A549 (cell line): ENCODE data around the gene NKAIN2.

ENCODE experiments used
- CBX2 ChIP-seq: fragments of 200-600 bp; sonication (generic); IDR thresholded peaks from 2 replicates; pipeline ENCODE4 v1.6.1; 2016; ENCODE audit warnings: low read depth, mild to moderate bottlenecking, borderline replicate concordance
- CEBPB ChIP-seq, 2 experiments: fragments of >200 bp in 1 of 2; sonication (Bioruptor Twin) in 1 of 2; formaldehyde crosslinking in 1 of 2; IDR thresholded peaks; 2 replicates each; pipeline ENCODE4 v1.6.1; 2012 to 2016
- EP300 ChIP-seq, 2 experiments: fragments of >200 bp; sonication (Bioruptor Twin); formaldehyde crosslinking; IDR thresholded peaks; 2 replicates in 1 of 2; 3 replicates in 1 of 2; pipeline ENCODE4 v1.6.1; 2016 to 2017
- ESRRA ChIP-seq: fragments of 150-350 bp; IDR thresholded peaks from 2 replicates; pipeline ENCODE4 v1.6.1; 2014; ENCODE audit warnings: mild to moderate bottlenecking, low read length, borderline replicate concordance
- GATA3 ChIP-seq: IDR thresholded peaks from 2 replicates; pipeline ENCODE4 v1.6.1; 2012; ENCODE audit warnings: borderline replicate concordance
- JUN ChIP-seq, 2 experiments: fragments of >200 bp; sonication (Bioruptor Twin); formaldehyde crosslinking; IDR thresholded peaks; 2 replicates in 1 of 2; 3 replicates in 1 of 2; pipeline ENCODE4 v1.6.1; 2016 to 2017
- POLR2A ChIP-seq: IDR thresholded peaks from 2 replicates; pipeline ENCODE4 v1.6.1; 2012; ENCODE audit warnings: mild to moderate bottlenecking, low read length
- RAD21 ChIP-seq, 2 experiments: fragments of >200 bp in 1 of 2; sonication (Bioruptor Twin) in 1 of 2; formaldehyde crosslinking in 1 of 2; IDR thresholded peaks in 1 of 2; conservative IDR thresholded peaks in 1 of 2; 2 replicates in 1 of 2; 3 replicates in 1 of 2; pipeline ENCODE4 v1.6.1; 2012 to 2018; ENCODE audit warnings: inconsistent platforms in 1 of 2
- RCOR1 ChIP-seq: fragments of 150-350 bp; IDR thresholded peaks from 2 replicates; pipeline ENCODE4 v1.6.1; 2014; ENCODE audit warnings: antibody characterized with exemption, low read length, low read depth
- TFCP2L1 ChIP-seq: fragments of 250-450 bp; sonication (Bioruptor Pico); IDR thresholded peaks from 2 replicates; pipeline ENCODE4 v1.5.0; 2021; ENCODE audit warnings: mild to moderate bottlenecking
- TF ChIP-seq, protein P1 (sequence below): fragments of >200 bp; sonication (Bioruptor Twin); formaldehyde crosslinking; IDR thresholded peaks from 3 replicates; pipeline ENCODE4 v1.5.1; 2016
- TF ChIP-seq, protein P2 (sequence below): fragments of 450-650 bp; IDR thresholded peaks from 2 replicates; pipeline ENCODE4 v1.6.1; 2014; ENCODE audit warnings: antibody characterized with exemption
- TF ChIP-seq, protein P3 (sequence below): IDR thresholded peaks from 2 replicates; pipeline ENCODE4 v1.6.1; 2012

DNA sequence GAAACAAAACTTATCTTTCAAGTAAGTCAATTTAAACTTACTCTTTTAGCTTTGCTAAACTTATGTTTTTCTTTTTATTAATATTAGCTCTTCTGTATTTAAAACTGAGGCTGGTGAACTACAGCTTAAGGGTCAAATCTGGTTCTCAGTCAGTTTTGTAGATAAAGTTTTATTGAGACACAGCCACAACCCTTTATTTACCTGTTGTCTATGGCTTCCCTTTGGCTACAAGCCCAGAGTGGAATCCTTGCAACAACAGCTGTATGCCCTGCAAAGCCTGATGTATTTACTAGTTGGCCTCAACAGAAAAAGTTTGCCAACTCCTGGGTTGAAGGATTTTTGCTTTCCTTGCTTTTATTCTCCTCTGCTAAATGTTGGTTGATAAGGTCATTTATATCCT is 667.1 kb downstream of the NKAIN2 start:
- TF ChIP-seq JUN (IDR thresholded peaks at IDR 0.05): no peak
- no peak for TF ChIP-seq CEBPB (IDR thresholded peaks at IDR 0.05)
- no peak for TF ChIP-seq GATA3
- TF ChIP-seq POLR2A: no peak
- no peak for TF ChIP-seq RCOR1
- no peak for TF ChIP-seq ESRRA
- TF ChIP-seq, protein P1, sequence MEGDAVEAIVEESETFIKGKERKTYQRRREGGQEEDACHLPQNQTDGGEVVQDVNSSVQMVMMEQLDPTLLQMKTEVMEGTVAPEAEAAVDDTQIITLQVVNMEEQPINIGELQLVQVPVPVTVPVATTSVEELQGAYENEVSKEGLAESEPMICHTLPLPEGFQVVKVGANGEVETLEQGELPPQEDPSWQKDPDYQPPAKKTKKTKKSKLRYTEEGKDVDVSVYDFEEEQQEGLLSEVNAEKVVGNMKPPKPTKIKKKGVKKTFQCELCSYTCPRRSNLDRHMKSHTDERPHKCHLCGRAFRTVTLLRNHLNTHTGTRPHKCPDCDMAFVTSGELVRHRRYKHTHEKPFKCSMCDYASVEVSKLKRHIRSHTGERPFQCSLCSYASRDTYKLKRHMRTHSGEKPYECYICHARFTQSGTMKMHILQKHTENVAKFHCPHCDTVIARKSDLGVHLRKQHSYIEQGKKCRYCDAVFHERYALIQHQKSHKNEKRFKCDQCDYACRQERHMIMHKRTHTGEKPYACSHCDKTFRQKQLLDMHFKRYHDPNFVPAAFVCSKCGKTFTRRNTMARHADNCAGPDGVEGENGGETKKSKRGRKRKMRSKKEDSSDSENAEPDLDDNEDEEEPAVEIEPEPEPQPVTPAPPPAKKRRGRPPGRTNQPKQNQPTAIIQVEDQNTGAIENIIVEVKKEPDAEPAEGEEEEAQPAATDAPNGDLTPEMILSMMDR: no peak
- TF ChIP-seq EP300 (IDR thresholded peaks at IDR 0.05): no peak
- TF ChIP-seq, protein P2, sequence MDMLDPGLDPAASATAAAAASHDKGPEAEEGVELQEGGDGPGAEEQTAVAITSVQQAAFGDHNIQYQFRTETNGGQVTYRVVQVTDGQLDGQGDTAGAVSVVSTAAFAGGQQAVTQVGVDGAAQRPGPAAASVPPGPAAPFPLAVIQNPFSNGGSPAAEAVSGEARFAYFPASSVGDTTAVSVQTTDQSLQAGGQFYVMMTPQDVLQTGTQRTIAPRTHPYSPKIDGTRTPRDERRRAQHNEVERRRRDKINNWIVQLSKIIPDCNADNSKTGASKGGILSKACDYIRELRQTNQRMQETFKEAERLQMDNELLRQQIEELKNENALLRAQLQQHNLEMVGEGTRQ: no peak
- TF ChIP-seq, protein P3, sequence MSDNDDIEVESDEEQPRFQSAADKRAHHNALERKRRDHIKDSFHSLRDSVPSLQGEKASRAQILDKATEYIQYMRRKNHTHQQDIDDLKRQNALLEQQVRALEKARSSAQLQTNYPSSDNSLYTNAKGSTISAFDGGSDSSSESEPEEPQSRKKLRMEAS: no peak
- TF ChIP-seq TFCP2L1: no peak
- no peak for TF ChIP-seq CBX2
- TF ChIP-seq RAD21 (conservative IDR thresholded peaks at IDR 0.05 in 1 of 2, IDR thresholded peaks at IDR 0.05 in 1 of 2): no peak
